ENCODE data around the gene TFAP2C.
"Not testable (repeated sequence)": the region's sequence is repeated elsewhere in the genome, so short reads cannot be mapped to it uniquely, and the experiment has no call there.

The TFAP2C gene

DNA sequence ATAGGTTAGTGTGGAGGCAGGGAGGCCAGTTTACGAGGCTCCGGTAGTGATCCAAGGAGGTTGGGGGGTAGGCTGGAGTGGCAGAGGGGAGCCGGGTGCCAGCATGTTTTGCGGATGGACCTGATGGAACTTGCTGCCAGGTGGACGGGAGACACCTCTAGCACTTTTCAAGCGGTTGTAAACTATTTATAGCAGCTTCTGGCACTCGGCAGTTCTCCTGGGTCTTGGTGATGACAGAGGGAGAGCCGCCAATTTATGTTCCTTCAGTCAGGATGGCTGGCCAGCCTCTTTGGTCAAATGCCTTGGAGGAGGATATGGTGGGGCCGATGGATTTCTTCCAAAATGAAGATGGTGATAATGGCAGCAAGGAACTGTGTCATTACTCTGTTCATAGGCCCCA, 28.8 kb downstream of the TFAP2C start:
- DNase-seq = no peak

DNA sequence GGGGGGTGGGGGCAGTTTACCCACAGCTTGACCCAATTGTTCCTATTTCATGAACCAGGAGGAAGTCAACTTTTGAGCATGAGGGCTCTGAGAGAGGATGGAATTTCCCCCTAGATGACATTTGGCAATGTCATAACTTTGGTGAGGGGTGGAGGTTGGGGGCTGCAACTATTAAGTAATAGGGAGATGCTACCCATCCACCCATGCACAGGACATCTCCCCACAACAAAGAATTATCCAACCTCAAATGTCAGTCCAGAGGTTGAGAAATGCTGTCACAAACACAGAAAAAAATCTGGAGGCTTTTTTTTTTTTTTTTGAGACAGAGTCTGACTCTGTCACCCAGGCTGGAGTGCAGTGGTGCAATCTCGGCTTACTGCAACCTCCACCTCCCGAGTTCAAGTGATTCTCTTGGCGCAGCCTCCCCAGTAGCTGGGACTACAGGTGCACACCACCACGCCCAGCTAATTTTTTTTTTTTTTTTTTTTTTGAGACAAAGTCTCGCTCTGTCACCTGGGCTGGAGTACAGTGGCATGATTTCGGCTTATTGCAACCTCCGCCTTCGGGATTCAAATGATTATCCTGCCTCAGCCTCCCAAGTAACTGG, 29.3 kb downstream of the TFAP2C start:
- DNase-seq = not testable (repeated sequence)

DNA sequence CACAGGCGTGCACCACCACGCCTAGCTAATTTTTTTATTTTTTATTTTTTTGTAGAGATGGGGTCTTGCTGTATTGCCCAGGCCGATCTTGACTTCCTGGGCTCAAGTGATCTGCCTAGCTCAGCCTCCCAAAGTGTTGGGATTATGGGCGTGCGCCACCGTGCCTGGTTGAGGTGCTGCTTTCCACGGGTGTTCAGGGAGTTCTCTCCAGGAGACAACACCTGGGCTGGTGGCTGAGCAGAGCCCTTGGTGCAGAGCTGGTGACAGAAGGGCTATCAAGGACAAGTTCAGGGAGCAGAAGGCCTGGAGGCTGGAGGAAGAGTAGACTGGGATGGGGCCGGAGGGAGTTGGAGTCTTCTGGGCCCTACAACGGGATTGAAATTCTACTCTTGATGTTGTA, 34.6 kb downstream of the TFAP2C start:
- DNase-seq = no peak

DNA sequence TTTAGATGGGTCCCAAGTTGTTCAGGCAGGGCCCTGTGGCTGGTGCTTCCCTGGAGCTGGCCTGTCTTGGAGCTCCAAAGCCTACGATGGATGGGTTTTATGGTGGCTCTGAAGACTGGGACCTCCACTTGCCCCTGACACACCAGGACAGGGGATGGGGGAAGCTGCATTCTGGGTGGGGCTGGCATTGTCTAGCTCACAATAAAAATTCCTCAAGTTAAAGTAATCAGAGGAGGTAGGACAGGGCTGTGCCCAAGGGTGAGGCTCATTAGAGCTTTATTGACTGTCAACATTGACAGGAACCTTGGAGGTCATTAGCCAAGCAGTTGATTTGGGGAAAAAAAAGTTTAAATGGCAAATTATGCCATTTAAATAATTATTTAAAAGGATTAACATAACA, 35.7 kb downstream of the TFAP2C start:
- no peak for DNase-seq

DNA sequence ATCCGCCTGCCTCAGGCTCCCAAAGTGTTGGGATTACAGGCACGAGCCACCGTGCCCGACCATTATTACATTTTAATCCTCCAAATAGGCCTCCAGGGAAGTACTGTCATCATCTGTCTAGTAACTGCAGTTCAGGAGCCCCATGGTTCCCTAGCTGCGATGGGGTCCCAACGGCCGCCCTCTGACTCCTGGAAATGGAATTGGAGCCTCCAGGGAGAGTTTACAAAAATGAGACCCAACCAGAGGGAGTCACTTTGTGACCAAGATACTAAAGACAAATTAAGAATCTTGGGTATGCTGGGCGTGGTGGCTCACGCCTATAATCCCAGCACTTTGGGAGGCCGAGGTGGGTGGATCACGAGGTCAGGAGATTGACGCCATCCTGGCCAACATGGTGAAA, 36.7 kb downstream of the TFAP2C start:
- no peak for DNase-seq

DNA sequence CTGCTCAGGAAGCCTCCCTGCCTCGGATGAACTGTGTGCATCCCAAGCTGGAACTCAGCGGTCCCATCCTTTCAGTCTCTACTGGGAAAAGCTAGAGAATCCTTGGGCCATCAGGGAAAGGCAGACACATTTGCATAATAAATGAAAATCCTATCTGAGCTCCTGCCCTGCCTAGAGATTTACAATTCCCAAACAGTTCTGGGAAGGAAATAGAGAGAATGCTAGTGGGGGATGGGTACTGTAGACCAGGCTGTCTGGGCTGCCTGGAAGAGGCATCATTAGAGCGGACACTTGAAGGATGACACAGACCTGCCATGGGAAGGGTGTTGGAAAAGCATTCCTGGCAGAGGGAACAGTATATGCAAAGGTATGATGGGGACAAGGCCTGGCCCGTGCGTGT, 44.3 kb downstream of the TFAP2C start:
- no peak for DNase-seq

DNA sequence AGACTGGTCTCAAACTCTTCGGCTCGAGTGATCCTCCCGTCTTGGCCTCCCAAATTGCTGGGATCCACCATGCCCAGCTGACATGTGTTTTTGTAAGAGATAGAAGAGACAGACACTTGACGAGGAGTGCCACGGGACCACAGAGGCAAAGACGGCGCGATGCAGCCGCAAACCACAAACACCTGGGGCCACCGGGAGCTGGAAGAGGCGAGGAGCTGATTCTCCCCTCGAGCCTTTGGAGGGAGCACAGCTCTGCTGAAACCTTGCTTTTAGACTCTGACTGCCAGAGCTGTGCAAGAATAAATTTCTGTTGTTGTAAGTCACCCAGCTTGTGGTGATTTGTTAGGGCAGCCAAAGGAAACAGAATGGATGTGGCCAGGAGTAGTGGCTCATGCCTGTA, 46.9 kb downstream of the TFAP2C start:
- no peak for DNase-seq

DNA sequence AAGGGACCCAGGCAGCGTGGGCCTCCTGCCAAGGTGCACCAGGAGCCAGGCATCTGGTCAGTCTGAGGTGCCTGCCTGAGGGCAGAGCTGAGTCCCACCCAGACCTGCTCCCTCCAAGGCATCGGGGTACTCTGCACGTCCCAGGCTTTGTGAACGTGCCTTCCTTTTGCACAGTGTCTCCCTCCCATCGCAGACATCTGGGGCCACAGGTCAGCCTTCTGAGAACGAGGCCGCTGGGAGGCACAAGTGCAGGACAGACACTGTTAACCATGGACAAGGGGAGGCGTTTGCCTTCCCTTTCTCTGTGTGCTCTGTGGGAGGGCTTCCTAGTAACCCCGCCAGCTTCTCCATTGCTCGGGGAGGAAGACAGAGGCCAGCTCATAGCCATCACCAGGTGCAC, 47.6 kb downstream of the TFAP2C start:
- DNase-seq = no peak

DNA sequence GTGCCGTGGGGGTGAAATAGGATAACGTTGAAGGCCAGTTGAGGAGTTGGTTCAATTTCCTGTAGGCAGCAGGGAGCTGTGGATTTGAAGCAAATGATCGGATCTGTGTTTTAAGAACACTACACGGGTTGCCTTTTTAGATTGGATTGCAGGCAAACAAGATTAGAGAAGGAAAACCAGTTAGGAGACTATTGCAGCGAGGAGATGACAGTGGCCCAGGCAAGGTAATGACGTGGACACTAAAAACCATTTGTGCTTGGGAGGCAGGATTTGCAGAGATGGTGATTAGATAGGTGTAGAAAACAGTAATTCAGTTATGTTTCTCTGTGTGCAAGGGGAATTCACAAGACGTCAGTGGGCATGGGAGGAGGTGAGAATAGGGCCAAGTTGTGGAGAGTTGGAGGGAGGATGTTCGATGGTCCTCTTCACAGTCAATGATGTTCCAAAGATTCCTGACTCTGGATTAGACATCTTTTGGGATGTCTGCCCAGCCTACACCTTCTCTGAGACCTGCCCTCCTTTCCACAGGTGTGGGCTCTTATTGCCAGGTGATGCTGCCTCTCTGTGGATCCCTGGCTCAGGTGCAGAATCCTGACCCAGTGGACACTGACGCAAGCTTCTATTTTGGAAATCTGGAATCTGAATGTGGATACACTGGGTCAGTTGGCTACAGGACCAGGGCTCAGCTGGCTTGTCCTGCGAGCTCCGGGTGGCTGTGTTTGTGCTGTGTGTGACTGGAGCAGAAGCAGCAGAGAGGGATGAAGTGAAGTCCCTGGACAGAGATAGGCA, 54.2 kb downstream of the TFAP2C start:
- DNase-seq = no peak

DNA sequence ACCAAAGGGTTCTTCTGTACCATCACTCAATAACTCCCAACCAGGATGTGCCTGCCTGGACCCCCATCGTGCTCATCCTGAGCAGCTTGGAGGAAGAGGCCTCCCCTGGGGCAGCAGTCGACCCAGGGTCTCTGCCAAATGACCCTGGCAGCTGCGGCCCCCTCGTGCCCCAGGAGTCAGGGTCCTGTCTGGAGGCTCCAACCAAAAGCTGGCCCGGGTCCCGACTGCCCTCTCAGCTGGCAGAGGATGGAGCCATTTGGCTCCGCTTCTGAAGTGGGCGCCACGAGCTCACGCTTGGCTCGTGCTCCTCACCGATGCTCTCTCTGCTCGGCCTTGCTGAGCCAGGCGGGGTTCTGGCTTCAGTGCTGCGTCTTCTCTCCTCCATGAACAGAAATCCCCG, 56.8 kb downstream of the TFAP2C start:
- DNase-seq = no peak

DNA sequence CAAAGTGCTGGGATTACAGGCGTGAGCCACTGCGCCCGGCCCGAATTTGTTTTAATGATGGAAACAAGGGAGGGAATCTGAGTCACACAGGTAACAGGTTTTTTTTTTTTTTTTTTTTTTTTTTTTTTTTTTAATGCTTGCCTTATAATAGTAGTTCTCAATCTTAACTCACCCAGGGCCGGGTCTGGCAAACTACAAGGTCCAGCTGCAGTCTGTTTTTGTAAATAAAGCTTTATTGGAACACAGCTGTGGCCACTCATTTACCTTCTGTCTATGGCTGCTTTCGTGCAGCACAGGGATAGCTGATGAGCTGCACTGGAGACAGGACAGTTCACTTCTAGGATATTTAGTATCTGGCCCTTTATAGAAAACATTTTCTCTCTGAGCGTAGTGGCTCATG, 58.0 kb downstream of the TFAP2C start:
- no peak for DNase-seq

DNA sequence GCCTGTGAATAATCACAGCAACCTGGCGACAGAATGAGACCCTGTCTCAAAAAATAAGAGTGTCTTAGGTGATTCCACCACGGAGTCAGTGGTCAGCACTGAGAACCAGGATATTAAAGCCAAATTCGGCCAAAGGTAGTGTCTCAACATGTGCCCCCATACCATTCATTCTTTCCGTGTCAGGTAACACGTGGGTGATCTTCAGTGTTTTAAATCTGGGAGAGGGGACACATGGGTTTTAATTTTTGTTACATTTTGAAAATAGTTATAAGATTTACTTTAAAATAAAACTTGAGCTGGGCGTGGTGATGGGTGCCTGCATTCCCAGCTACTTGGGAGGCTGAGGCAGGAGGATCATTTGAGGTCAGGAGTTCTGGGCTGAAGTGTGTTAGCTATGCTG, 59.0 kb downstream of the TFAP2C start:
- DNase-seq = no peak

Data from NCI-H1694 treated with DMSO at 0.1 percent for 48 hours (cell line).